HG02981 (cell line): ENCODE data around the gene SLC9A1.

Experiments used
- ATAC-seq: cut with Tn5 transposase; IDR thresholded peaks from one replicate; pipeline ENCODE4 v1.9.1; 2021; ENCODE audit warnings: mild to moderate bottlenecking, moderate library complexity; ENCODE audit not compliant: unreplicated experiment

Gene SLC9A1

GRCh38 chr1:27108588-27108987 lies 46.3 kb downstream of the SLC9A1 start:
- no peak for ATAC-seq

DNA sequence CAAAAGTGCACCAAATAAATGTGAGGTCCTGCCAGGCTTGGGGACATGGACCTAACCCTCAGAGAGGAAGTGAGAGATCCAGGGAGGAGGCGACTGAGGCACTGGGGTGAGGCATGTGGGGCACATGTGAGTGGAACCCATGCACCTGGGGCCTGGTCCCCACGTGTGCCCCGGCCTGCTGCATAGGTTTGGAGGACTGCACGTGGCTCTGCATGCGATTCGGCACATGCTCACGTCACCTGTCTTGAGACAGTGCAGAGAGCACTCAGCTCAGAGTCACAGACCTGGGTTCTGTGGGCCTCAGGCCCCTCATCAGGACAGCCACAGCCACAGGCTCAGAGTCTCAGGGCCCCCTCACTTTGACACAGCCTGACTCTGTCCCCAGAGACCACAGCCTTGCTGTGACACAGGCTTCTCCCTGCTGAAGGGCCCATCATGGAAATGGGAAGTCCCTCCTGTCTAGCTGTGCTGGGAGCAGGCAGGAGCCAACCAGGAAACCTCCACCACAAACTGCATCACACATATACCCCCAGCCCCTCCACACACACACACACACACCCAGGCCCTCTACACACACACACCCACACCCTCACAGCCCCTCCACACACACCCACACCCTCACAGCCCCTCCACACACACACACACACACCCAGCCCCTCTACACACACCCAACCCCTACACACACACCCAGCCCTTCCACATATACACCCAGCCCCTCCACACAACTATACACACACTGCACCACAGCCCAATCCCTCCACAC lies 48.2 kb downstream of the SLC9A1 start:
- no peak for ATAC-seq

GRCh38 chr1:27105018-27105417 lies 49.9 kb downstream of the SLC9A1 start:
- ATAC-seq, result no peak

GRCh38 chr1:27103498-27103897 lies 51.4 kb downstream of the SLC9A1 start:
- no peak for ATAC-seq

DNA sequence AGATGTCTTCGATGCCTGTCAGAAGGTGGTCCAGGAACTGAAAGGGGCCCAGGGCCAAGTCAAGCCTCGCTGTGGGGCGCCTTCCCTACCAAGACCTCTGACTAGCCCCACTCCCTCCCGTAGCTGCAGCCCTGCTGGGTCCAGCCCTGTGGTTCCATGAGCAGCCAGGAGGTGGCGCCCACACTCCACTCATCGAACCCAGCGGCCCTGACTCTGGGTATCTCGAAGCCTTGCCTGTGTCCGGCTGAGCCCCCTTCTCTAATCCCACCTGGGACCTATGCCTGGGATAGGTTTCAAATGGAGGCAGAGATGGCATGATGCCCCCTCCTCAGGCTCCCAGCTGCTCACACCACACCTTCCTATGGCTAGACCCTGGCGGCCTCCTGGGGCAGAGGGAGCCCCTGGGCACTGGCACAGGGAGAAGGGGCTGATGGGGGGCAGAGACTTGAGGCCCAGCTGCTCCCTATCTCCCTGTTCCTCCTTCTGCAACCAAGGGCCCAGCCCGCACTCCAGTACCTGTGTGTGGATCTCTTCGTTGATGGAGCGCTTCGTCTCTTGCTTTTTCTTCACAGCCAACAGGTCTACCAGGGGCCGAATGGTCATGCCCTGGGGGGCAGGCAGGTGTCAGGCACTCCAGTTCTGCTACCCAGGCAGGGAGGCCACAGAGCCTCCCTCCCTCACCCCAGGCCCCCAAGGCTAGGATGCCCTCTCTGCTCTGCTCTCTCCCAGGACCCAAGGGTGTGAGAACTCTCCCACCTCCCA lies 52.0 kb downstream of the SLC9A1 start:
- ATAC-seq, result no peak

DNA sequence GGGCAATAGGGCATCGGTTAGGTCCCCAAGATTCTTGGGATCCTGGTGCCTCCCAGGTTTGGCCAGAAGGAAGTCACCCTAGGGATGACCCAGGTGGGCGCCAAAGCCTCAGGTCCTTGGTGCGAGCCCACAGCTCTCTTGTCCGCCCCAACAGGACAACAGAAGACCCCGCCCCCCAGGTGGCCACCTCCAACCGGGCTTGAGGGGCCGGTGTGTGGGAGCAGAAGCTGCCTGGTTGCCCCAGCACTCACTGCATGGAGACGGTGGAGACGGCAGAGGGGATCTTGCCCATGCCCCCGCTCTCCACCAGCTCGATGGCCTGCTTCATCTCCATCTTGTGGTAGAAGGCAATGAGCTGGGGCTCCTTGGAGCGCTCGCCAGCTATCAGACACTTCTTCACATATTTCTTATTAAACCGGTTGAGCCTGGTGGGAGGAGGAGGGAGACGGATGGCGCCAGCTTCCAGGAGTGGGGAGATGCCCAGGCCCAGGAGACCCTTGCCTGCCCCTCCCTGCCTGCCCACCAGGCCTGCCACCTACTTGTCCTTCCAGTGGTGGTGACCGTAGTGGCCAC lies 52.7 kb downstream of the SLC9A1 start:
- no peak for ATAC-seq

DNA sequence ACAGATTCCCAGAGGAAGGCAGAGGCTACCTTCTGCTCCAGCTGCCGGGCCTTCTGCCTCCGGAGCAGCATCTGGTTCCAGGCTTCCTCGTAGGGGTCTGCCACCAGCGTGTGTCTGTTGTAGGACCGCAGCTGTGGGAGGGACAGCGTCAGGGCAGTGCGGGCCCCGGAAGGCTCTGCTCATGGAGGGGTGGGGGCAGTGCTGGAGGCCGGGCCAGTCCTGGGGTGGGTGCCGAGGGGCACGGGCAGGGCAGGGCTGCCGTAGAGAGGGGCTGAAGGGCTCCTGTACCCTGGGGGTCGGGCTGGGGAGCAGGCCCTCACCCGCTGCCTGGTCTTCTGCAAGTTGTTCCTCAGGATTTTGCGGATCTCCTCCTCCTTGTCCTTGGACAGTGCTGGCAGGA lies 53.2 kb downstream of the SLC9A1 start:
- ATAC-seq, result no peak

DNA sequence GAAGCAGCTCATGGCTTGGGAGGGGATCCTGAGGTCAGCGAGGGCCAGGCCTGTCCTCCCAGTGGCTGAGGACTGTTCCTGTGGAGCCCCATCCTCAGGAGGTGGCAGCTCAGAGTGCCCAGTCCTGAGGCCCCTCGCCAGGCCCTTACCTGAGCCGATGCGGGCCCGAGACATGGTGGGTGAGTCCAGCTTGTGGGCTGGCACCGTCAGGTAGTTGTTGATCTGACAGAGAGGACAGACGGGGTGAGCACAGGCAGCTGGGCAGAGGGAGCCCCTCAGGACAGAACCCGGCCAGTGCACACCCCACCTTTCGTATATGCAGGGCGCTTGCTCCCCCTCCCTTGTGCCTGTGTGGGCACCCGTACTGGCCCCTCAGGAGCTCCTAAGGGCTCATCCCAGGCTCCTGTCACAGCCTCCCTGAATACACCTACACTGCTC lies 53.9 kb downstream of the SLC9A1 start:
- no peak for ATAC-seq

DNA sequence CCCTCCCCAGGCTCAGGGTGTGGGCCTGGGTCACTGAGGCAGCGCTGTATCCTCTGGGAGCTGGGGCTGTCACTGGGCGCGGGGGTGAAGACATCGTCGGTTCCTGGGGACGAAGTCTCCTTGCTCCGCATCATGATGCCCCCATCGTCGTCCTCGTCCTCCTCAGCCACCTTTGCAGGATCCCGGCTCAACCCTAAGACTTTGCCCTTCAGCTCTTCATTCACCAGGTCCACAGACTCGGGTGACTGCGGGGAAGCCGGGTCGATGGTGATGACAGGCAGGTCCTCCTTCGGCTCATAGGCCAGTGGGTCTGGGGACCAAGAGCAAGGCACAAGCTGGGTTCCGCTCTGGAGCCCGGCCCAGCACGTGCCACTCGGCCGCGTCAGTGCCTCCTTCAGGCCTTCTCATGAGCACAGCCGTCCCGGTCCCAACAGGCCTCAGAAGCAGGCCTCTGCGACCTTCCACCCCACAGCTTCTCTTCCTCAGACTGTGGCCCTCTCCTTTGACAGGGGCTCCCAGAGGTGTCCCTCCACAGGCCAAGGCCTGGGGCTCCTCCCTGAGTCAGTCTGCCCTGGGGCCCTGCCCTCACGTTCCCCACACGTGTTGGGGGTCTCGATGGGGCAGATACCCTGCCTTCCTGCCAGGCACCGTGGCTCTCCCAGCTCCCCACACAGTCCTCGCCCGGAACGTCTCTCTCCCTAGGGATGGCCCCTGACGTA lies 54.4 kb downstream of the SLC9A1 start:
- ATAC-seq, result no peak

DNA sequence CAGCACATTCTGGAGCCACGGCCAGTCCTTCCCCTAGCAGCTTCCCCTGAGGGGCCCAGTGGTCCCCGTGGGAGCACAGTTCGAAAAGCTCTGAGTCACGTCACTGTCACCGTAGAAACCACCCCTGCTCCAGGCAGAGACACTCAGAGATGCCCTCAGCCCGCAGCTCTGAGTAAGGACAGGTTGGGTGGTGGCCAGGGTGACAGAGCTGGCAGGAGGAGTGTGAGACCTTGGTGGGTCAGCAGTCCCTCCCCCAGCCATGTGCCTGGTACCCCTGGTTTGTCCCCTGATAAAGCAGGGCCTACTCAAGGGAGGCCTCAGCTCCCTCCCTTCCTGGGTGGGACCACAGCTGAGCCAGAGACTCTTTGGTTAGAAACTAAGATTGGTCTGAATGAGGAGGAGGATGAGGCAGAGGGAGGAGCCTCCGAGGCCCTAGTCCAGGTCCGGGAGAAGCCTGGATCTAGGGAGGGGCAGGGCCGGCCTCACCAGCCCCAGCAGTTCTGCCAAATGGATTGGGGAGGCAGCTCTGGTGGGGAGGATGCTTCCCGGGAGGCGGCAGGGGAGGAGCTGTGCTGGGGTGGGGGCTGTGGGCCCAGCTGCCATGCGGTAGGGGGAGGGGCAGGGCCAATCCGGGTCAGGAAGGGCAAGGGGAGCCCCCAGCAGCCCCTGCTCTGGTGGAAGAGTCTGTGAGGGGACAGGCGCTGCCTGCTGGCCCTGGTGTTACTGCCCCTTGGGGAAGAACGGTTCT lies 55.2 kb downstream of the SLC9A1 start:
- peak; percentile 49 for ATAC-seq

- ATAC-seq, result peak; percentile 13
Observed at GRCh38 chr1:27099135-27099586, 55.8 kb downstream of the SLC9A1 start.

GRCh38 chr1:27098431-27099134 lies 56.3 kb downstream of the SLC9A1 start:
- ATAC-seq, result no peak

GRCh38 chr1:27097484-27097917 lies 57.4 kb downstream of the SLC9A1 start:
- peak; percentile 46 for ATAC-seq

DNA sequence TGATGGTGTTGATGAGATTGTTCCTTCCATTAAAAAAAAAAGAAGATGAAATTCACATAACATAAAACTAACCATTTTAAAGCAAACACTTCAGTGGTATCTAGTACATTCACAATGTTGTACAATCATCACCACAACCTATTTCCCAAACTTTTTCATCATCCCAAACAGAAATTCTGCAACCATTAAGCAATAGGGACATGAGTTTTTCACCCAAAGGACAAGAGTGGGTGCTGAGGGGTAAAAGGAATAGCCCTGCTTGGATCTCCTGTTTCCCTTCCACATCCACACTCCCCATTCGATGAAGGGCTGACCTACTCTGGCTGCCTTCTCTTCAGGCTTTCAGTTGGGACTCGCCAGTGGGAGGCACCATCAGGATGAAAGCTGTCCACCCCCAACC lies 59.3 kb downstream of the SLC9A1 start:
- ATAC-seq, result no peak

- no peak for ATAC-seq
Observed at GRCh38 chr1:27092888-27093287, 62.0 kb downstream of the SLC9A1 start.

- no peak for ATAC-seq
Observed at GRCh38 chr1:27090911-27091310, 64.0 kb downstream of the SLC9A1 start.

DNA sequence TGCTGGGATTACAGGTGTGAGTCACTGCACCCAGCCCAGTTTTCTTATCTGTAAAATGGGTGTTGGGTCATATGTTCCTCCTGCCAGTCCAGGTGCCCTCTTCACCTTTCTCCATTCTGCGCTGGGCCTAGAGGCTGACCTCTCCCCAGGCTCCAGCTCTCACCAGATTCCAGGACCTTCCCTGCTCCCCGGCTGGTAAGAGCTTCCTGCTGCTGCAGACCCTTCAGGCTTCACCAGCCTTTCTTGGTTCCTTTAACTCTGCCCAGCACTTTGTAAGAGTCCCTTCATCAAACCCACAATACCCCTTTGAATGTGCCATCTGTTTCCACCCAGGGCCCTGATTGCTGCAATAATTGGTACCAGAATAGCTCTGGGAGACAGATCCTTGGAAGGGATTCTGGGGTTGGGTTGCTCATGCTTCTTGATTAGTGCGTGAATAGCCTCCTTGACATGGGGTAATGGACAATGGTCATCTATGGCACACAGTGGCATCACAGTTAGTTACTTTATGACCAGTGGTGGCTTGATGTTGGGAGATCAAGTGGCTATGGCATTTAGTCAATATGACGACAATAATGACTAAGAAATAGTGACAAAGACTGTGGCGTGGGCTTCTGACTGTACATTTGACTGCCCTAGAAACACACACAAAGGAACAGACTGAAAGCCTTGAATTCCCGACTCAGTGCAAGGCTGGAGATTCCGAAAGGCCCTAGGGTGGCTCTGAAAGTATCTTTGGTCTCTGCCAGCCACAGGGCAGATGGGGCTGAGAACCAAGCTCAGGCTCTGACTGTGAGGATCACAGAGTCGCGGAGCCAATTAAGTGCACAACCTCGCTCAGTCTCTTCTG lies 67.3 kb downstream of the SLC9A1 start:
- no peak for ATAC-seq

DNA sequence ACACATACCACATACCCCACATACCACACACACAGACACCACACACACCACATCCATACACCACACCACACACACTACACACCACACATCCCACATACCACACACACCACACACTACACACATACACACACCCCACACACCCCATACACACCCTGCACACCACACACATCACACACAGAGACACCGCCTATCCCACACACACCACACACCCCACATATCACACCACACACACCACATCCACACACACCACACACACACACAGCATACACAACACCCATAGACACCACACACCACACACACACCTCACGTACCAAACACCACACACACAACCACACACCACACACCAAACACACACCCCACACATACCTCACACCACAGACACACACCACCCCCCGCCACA lies 68.3 kb downstream of the SLC9A1 start:
- ATAC-seq, result no peak

DNA sequence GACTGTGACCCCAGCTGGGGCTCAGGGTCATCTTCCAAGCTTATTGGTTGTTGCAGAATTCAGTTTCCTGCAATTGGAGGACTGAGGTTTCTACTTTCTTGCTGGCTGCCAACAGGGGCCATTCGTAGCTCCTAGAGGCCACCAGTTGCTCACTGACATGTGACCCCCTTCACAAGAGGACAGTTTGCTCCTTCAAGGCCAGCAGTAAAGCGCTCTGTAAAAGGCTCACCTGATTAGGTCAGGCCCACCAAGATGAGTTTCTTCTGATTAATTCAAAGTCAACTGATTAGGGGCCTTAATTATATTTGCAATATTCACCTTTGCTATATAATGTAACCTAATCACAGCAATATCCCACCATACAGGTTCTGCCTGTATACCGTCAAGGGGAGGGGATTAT lies 68.9 kb downstream of the SLC9A1 start:
- no peak for ATAC-seq
